ENCODE results near the gene VPS51. TPM values are rescaled to one million over a fixed set of nuclear protein-coding genes. Genes with fewer than 3 reads are reported as not detected.

The VPS51 gene
- total and polyA plus RNA-seq, 2 of the 13 experiments (the other 11 are each of a cell fraction or from before 2014, with no cell fraction given): 76.3 to 90.6 TPM

DNA sequence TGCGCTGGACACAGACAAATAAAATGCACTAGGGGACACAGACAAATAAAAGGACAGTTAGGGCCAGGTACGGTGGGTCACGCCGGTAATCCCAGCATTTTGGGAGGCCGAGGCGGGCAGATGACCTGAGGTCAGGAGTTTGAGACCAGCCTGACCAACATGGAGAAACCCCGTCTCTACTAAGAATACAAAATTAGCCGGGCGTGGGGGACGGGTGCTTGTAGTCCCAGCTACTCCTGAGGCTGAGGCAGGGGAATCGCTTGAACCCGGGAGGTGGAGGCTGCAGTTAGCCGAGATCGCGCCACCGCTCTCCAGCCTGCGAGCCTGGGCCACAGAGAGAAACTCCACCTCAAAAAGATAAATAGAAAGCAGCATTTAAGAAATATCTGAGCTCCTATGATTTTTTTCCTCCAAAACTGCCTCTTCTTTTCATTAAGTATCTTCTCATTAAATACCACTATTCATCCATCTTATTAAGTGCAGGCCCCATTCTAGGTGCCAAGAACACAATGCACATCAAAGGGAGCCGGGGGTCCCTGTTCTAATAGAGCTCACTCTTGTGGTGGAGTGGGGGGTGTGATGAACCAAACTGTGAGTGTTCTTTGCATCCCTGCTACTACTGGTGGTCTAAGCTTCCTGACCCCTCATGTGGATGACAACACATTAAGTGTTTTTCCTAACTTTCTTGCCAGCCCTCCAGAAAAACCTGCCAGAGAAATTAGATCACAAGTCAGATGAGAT is 22.3 kb downstream of the VPS51 start:
- POLR2A ChIA-PET: interaction anchor here (1.0 to 4.1 kb wide), 11 partner anchors 8 to 339 kb away, joined by 3 to 23 read pairs (median 3); partner anchors contain the start of genes CAPN1, GPHA2, SAC3D1 and SNX15
- DNase-seq (ENCODE audit: low spot score): no peak
- FAIRE-seq: no peak
- TF ChIP-seq KLF12 (CRISPR knock-in tag; IDR thresholded peaks at IDR 0.05; ENCODE audit: borderline replicate concordance) (0 out of 2 replicates have a peak, but pooled peaks have one; percentile 1), NAIF1 (CRISPR knock-in tag; IDR thresholded peaks at IDR 0.05; ENCODE audit: borderline replicate concordance) (no peak), ZNF839 (CRISPR knock-in tag; IDR thresholded peaks at IDR 0.05; ENCODE audit: borderline replicate concordance) (0 out of 2 replicates have a peak, but pooled peaks have one; percentile 11), POLR2A (IDR thresholded peaks at IDR 0.05; ENCODE audit: insufficient read depth in 1 of 2, low read depth in 2 of 2, low read length in 2 of 2) (peak in 1 of 2 experiments; percentile 12; a peak in 1 of 4 replicates), ZNF550 (CRISPR knock-in tag; IDR thresholded peaks at IDR 0.05; ENCODE audit: borderline replicate concordance) (0 out of 2 replicates have a peak, but pooled peaks have one; percentile 35), ZNF678 (CRISPR knock-in tag; IDR thresholded peaks at IDR 0.05) (0 out of 2 replicates have a peak, but pooled peaks have one; percentile 1), SALL2 (CRISPR knock-in tag; IDR thresholded peaks at IDR 0.05) (0 out of 2 replicates have a peak, but pooled peaks have one; percentile 7)
- TF ChIP-seq, protein P1, sequence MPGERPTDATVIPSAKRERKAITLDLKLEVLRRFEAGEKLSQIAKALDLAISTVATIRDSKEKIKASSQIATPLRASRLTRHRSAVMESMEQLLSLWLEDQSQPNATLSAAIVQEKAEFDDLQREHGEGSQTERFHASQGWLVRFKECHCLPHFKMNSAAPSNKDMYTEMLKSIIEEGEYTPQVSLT (CRISPR knock-in tag; IDR thresholded peaks at IDR 0.05; ENCODE audit: borderline replicate concordance, low read depth): no peak
- whole genome bisulfite sequencing (ENCODE audit: low lambda C conversion rate): 93% methylated on average over 17 of the region's 18 CpGs
- BruUV-seq (replicated peaks): no TSS peak
- intact Hi-C loops (cut with micrococcal nuclease; ENCODE audit: unreplicated experiment) (no loop called here), in situ Hi-C loops (cut with HindIII; ENCODE audit: extremely low pct_ligation_motif_present, low pct_unique_long_range_greater_than_20kb) (no loop called here)
- Histone ChIP-seq H3K9ac (ENCODE audit: insufficient read depth, low read depth, low read length) (no peak overlapping the region), H3K4me2 (ENCODE audit: low read depth, low read length) (peak overlapping the region; percentile 14; the same call in 1 of the 2 replicates), H2AFZ (ENCODE audit: low read length) (no peak overlapping the region), H3K4me1 (ENCODE audit: insufficient read depth, low read length) (peaks cover 46% of the 10 kb centered on the region), H3K4me3 (replicated peaks in 1 of 3; ENCODE audit: insufficient read depth in 1 of 3, low read depth in 2 of 3, low read length in 3 of 3) (no peak overlapping the region), H3K79me2 (ENCODE audit: insufficient read depth, low read length) (peaks cover 32% of the 10 kb centered on the region), H3K36me3 (replicated peaks in 1 of 2; ENCODE audit: control insufficient read depth in 1 of 2, insufficient read depth in 2 of 2, low read length in 2 of 2) (peaks cover 7 to 22% of the 10 kb centered on the region in 2 experiments; a peak in 4 of 5 replicates), H3K27ac (ENCODE audit: extremely low read length, insufficient read depth, low read length) (no peak overlapping the region), H3K9me3 (ENCODE audit: low read length) (no peaks in the 10 kb centered on the region), H4K20me1 (ENCODE audit: insufficient read depth, low read length) (no peaks in the 10 kb centered on the region), H3K27me3 (ENCODE audit: control insufficient read depth in 1 of 2, insufficient read depth in 2 of 2, low read length in 2 of 2) (no peaks in the 10 kb centered on the region; a peak in 1 of 5 replicates)
- CTCF ChIA-PET (ENCODE audit: low intra/inter-chr PET ratio, low total read pairs): interaction anchor here (1.4 to 1.5 kb wide), 2 partner anchors 62 to 104 kb away, joined by 5 to 11 read pairs; partner anchors contain the start of genes ARL2 and CAPN1
- no peak for ATAC-seq
